Activated CD4-positive, alpha-beta T cell treated with anti-CD3 and anti-CD28 coated beads, Interleukin-2, amount 50 U/mL, for 4 hours (primary cell): ENCODE measurements around the gene SMIM36.
"Not testable (repeated sequence)": the region's sequence is repeated elsewhere in the genome, so short reads cannot be mapped to it uniquely, and the experiment has no call there.

Source experiments
- DNase-seq, 2 experiments: peaks; one replicate each; pipeline ENCODE4 v3.0.0-alpha.2; 2020

The SMIM36 gene

DNA sequence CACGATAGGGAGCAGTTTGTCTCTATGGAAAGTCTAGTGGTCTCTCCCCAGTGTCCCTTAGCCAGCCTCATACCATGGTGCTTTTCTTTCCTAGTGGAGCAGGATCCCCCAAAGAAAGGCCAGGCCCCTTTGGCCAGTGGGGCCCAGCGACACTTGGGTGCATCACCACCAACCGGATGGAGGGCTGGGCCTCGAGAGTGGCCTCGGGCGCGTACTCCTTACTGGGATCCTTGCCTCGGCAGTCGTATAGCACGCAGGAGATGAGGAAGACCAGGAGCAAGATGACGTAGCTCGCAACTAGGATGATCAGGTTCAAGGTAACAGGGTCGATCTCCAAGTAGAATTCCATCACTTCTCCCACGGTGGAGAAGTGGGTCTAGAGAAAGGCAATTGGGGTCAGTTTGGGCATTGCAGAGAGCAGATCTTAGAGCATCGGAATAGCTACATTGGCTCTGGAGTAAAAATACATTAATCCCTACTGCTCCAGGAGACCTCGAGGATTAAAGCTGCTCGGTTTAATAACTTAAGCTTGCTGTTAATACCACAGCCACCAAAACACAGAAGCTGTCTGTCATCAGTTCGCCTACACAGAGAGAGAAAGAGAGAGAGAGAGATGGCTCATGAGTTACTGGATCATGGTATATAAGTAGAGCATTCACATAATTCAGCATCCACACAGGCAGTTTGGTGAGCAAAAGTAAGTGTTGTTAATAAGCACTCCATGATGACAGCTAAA, at the start of gene SMIM36:
TSS of gene SMIM36 (minus strand) at position 467 of the 736 bp plus-strand sequence.
- DNase-seq = no peak

GRCh38 chr17:55555772-55556171, 44.5 kb upstream of the SMIM36 start:
- no peak for DNase-seq

- DNase-seq = no peak
These were observed 37.9 kb upstream of the SMIM36 start for GRCh38 chr17:55549140-55549539.

- no peak for DNase-seq
These were observed 35.9 kb upstream of the SMIM36 start for GRCh38 chr17:55546991-55547664.

- no peak for DNase-seq
These were observed 35.2 kb upstream of the SMIM36 start for GRCh38 chr17:55546481-55546880.

DNA sequence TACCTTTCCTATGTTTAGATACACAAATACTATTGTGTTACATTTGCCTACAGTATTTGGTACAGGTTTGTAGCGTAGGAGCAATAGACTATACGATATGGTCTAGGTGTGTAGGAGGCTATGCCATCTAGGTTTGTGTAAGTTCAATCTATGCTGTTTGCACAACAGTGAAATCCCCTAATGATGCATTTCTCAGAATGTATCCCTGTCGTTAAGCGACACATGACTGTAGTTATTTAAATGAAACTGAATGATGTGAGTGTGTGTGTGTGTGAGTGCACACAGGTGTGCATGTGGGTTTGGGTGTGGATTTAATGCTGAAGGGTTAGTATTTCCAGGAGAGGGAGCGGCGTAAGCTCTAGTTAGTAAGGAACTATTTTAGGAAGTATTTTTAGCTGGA, 34.6 kb upstream of the SMIM36 start:
- no peak for DNase-seq

DNA sequence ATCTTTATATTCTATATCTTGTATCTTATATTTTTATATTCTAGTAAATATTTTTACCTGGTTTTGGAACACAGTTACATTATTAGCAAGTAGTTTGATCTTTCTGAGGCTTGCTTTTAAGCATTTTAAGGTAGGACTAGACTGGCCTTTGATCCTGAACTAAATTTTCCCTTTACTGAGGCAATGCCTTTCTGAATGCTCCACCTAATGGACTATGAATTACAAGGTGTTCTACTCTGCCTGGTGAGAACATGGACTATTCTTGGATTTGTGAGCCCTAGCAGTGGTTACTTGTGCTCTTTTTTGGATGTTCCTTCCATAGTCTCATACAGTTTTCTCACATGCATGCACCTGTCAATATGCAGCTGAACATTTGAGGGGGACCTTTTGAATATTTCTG, 32.5 kb upstream of the SMIM36 start:
- no peak for DNase-seq

GRCh38 chr17:55540414-55541091, 29.3 kb upstream of the SMIM36 start:
- no peak for DNase-seq

DNA sequence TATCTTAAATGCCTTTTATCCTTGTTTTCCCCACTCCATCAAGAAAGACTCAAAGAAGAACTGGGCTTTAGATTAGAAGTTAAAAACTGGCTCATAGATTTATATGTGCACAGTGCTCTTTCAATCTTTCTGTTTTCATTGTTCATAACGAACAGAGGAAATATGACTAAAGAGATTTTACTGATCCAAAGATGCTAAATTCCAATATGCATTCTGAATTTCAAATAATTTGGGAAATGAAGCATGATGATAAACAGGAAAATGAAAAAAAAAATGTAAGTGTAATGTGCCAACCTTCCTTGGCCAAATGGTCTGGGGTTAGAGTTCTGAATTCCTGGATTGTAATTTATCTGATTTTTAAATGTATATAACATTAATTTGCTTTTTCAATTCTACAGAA, 25.0 kb upstream of the SMIM36 start:
- no peak for DNase-seq

GRCh38 chr17:55533608-55534007, 22.4 kb upstream of the SMIM36 start:
- no peak for DNase-seq

- DNase-seq = no peak
These were observed 21.4 kb upstream of the SMIM36 start for GRCh38 chr17:55532670-55533069.

DNA sequence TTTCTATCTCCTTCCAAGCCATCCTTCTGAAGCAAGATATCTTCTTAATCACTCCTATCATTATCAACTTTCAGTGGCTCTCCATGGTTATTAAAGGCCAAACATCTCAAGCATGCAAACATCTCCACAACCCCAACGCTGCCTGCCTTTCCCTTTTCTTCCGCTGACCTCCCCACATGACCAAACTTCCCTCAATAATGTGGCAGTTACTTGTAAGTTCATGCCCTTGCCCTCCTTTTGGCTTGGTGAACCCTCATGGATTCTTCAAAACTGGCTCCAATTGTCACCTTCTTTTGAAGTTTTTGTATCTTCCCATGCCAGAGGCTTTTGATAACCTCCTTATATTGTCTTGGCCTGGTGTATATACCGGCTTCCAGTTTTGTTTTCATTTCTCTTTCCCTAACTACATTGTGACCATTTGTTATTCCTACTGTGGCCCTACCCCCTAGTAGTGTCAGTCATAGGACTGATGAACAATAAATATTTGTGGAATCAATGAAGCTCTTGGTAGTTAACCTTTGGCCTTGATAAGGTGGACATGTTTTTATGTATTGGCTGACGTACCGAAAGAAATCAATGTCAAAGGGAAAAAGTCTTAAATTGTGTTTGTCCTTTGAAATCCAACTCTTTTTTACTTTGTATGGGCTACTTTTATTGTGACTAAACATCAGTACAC, 19.9 kb upstream of the SMIM36 start:
- no peak for DNase-seq

- DNase-seq = no peak
These were observed 18.8 kb upstream of the SMIM36 start for GRCh38 chr17:55530064-55530463.

GRCh38 chr17:55527540-55528118, 16.4 kb upstream of the SMIM36 start:
- no peak for DNase-seq

DNA sequence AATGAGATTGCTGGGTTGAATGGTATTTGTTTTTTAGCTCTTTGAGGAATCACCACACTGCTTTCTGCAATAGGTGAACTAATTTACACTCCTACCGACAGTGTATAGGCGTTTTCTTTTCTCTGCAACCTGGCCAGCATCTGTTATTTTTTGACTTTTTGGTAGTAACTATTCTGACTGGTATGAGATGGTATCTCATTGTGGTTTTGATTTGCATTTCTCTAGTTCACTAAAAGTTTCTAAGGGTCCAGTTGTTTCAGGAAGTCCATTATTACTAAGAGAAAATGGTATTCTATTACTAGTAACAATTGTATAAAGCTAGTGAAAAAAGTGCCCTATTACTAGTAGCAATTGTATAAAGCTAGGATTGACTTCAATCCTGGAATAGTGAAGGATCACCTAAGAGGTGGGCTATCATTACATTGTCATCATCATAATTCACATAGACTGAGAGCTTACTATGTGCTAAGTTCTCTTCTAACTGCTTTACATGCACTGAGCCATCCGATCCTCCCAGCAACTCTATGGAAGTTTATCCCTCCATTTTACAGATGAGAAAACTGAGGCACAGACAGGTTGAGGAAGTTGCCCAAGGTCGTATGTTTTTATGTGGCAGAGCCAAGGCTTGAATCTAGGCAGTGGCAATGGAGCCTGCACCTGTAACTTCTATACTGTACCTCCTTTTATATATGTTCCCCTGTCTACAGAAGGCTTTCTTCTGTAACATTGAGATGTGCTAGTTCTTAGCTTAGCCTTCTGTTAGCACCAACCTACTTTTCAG, 13.4 kb upstream of the SMIM36 start:
- DNase-seq = no peak

DNA sequence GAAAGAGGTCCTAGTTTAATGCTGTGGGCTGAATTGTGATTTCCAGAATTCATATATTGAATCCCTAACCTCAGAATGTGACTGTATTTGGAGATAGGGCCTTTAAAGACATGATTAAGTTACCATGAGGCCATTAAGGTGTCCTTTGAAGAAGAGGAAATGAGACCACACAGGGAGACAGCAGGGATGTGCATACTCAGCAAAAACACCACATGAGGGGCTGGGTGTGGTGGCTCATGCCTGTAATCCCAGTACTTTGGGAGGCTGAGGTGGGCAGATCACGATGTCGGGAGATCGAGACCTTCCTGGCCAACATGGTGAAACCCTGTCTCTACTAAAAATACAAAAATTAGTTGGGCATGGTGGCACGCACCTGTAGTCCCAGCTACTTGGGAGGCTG, 11.8 kb upstream of the SMIM36 start:
- not testable (repeated sequence) for DNase-seq

- DNase-seq = no peak
These were observed 9.9 kb upstream of the SMIM36 start for GRCh38 chr17:55521186-55521585.

DNA sequence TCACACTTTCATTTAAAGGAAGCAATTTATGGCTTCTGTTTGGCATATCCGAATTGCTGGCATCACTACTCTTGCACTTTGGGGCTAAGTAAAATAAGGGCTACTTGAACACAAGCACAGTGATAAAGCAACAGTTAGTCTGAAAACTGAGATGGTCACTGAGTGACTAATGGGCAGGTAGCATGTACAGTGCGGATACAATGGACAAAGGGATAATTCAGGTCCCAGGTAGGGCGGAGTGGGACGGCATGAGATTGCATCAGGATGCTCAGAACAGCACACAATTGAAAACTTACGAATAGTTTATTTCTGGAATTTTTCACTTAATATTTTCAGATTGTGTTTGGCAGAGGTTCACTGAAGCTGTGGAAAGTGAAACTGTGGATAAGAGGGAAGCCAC, 9.2 kb upstream of the SMIM36 start:
- DNase-seq = no peak

DNA sequence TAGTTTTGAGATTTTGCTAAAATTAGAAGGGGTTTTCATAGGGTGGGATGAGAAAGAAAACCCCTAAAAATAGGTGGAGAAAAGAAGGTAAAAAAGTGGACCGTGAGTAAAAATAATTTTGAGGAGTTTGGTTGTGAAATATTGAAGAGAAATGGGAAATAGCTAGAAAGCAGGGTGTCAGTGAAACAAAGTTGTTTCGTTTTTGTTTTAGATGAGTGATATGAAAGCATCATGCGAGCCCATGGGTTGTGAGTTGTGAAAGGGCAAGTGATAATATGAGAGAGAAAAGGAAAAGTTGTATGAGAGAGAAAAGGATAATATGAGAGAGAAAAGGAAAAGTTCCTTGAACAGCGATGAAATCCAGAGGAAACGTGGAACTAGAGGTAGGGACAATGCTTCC, 7.3 kb upstream of the SMIM36 start:
- no peak for DNase-seq

- peak; percentile 65 to 73 for DNase-seq
These were observed 2.8 kb upstream of the SMIM36 start for GRCh38 chr17:55513885-55514590.

GRCh38 chr17:55507669-55508068, 3.6 kb downstream of the SMIM36 start:
- DNase-seq = not testable (repeated sequence)

- DNase-seq = not testable (repeated sequence)
These were observed 9.6 kb downstream of the SMIM36 start for GRCh38 chr17:55501626-55502025.
